Astrocyte (in vitro differentiated cells and primary cell): ENCODE data around the gene CCDC195.
"Not testable (repeated sequence)": the region's sequence is repeated elsewhere in the genome, so short reads cannot be mapped to it uniquely, and the experiment has no call there.

Experiments
- CTCF ChIP-seq: IDR thresholded peaks from 2 replicates; pipeline ENCODE4 v1.5.1; 2011; ENCODE audit warnings: low read depth, mild to moderate bottlenecking, inconsistent platforms, low read length, moderate library complexity; ENCODE audit not compliant: insufficient read depth
- EZH2 ChIP-seq: IDR thresholded peaks from 2 replicates; pipeline ENCODE4 v1.6.1; 2012; ENCODE audit warnings: mild to moderate bottlenecking, low read length, inconsistent platforms; ENCODE audit not compliant: insufficient read depth

GRCh38 chr2:224663322-224663721 lies 52.8 kb downstream of the CCDC195 start:
- TF ChIP-seq CTCF, EZH2: not testable (repeated sequence)
